Liver (tissue), 9 donors: Measurements from ENCODE around the gene RAG2. TPM values are rescaled to one million over a fixed set of nuclear protein-coding genes. Genes with fewer than 3 reads are reported as not detected.

ENCODE experiments used
- DNase-seq: peaks from one replicate; pipeline ENCODE4 v3.0.0-alpha.2; 2017; ENCODE audit warnings: low spot score
- H3K27ac ChIP-seq, 2 donors: one replicate each; pipeline ENCODE4 v1.7.0; 2013; ENCODE audit warnings: inconsistent platforms in 2 of 2, low read length in 2 of 2, control low read depth in 1 of 2, low read depth in 1 of 2, mild to moderate bottlenecking in 1 of 2
- H3K27me3 ChIP-seq, 4 donors: one replicate each; pipeline versions ENCODE4 v1.6.1 to v1.7.0; 2013; ENCODE audit warnings: low read length in 3 of 4, inconsistent platforms in 1 of 4, mild to moderate bottlenecking in 1 of 4, moderate library complexity in 1 of 4; ENCODE audit not compliant: control insufficient read depth in 4 of 4, insufficient read depth in 4 of 4
- H3K36me3 ChIP-seq, 4 donors: one replicate each; pipeline versions ENCODE4 v1.6.1 to v1.7.0; 2013; ENCODE audit warnings: low read length in 3 of 4, mild to moderate bottlenecking in 3 of 4, low read depth in 1 of 4, moderate library complexity in 1 of 4; ENCODE audit not compliant: control insufficient read depth in 4 of 4, insufficient read depth in 3 of 4
- H3K4me1 ChIP-seq, 4 donors: one replicate each; pipeline versions ENCODE4 v1.6.1 to v1.7.0; 2013; ENCODE audit warnings: low read length in 3 of 4, mild to moderate bottlenecking in 3 of 4, moderate library complexity in 1 of 4; ENCODE audit not compliant: control insufficient read depth in 4 of 4, insufficient read depth in 4 of 4
- H3K4me3 ChIP-seq, 3 donors: one replicate each; pipeline versions ENCODE4 v1.6.1 to v1.7.0; 2013; ENCODE audit warnings: low read length in 3 of 3, control low read depth in 1 of 3, low read depth in 1 of 3, mild to moderate bottlenecking in 1 of 3
- H3K9ac ChIP-seq, 2 donors: one replicate each; pipeline ENCODE4 v1.7.0; 2013; ENCODE audit warnings: low read length in 2 of 2, mild to moderate bottlenecking in 2 of 2, moderate library complexity in 2 of 2, control low read depth in 1 of 2, low read depth in 1 of 2
- H3K9me3 ChIP-seq, 4 donors: one replicate each; pipeline versions ENCODE4 v1.6.1 to v1.7.0; 2013; ENCODE audit warnings: low read length in 3 of 4; ENCODE audit not compliant: control insufficient read depth in 4 of 4
- ATF3 ChIP-seq: IDR thresholded peaks from 2 replicates; pipeline ENCODE4 v1.6.1; 2016; ENCODE audit warnings: antibody characterized with exemption
- EGR1 ChIP-seq, 2 donors: IDR thresholded peaks; 2 replicates each; pipeline ENCODE4 v1.6.1; 2016 to 2018; ENCODE audit warnings: antibody characterized with exemption in 2 of 2, low read depth in 2 of 2
- FOXA1 ChIP-seq: IDR thresholded peaks from 2 replicates; pipeline ENCODE4 v1.6.1; 2016; ENCODE audit warnings: antibody characterized with exemption
- FOXA2 ChIP-seq: IDR thresholded peaks from 2 replicates; pipeline ENCODE4 v1.6.1; 2016; ENCODE audit warnings: antibody characterized with exemption
- GABPA ChIP-seq, 2 donors: IDR thresholded peaks in 1 of 2; conservative IDR thresholded peaks in 1 of 2; 2 replicates each; pipeline ENCODE4 v1.6.1; 2016; ENCODE audit warnings: antibody characterized with exemption in 2 of 2, mild to moderate bottlenecking in 1 of 2, moderate library complexity in 1 of 2
- HNF4A ChIP-seq, 2 donors: conservative IDR thresholded peaks; 2 replicates each; pipeline ENCODE4 v1.6.1; 2016; ENCODE audit warnings: antibody characterized with exemption in 2 of 2, mild to moderate bottlenecking in 2 of 2
- HNF4G ChIP-seq: IDR thresholded peaks from 2 replicates; pipeline ENCODE4 v1.6.1; 2016; ENCODE audit warnings: antibody characterized with exemption
- JUND ChIP-seq, 2 donors: IDR thresholded peaks; 2 replicates each; pipeline ENCODE4 v1.6.1; 2016; ENCODE audit warnings: antibody characterized with exemption in 2 of 2
- RAD21 ChIP-seq, 2 donors: IDR thresholded peaks; 2 replicates each; pipeline ENCODE4 v1.6.1; 2016; ENCODE audit warnings: antibody characterized with exemption in 2 of 2, mild to moderate bottlenecking in 2 of 2
- RXRA ChIP-seq, 2 donors: IDR thresholded peaks; 2 replicates each; pipeline ENCODE4 v1.6.1; 2017 to 2018; ENCODE audit warnings: antibody characterized with exemption in 2 of 2, mild to moderate bottlenecking in 1 of 2
- SP1 ChIP-seq: IDR thresholded peaks from 2 replicates; pipeline ENCODE4 v1.6.1; 2018; ENCODE audit warnings: antibody characterized with exemption, mild to moderate bottlenecking
- TAF1 ChIP-seq: conservative IDR thresholded peaks from 2 replicates; pipeline ENCODE4 v1.6.1; 2016; ENCODE audit warnings: antibody characterized with exemption, mild to moderate bottlenecking
- YY1 ChIP-seq: IDR thresholded peaks from 2 replicates; pipeline ENCODE4 v1.6.1; 2016; ENCODE audit warnings: antibody characterized with exemption, mild to moderate bottlenecking
- ZBTB33 ChIP-seq: IDR thresholded peaks from 2 replicates; pipeline ENCODE4 v1.6.1; 2016; ENCODE audit warnings: antibody characterized with exemption
- WGBS: extraction: QIAGEN DNeasy Blood & Tissue Kit; methylation state at CpG from one replicate; pipeline ENCODE4 v1.1.7; 2013; 5-methylcytosine and 5-hydroxymethylcytosine counted together
- polyA plus RNA-seq, 2 donors: library from polyadenylated mRNA; stranded (reverse) in 1 of 2; unstranded in 1 of 2; fragments of 200-250 nt in 1 of 2; fragments of >200 nt in 1 of 2; fragmentation: Nextera tagmentation in 1 of 2; extraction: Ambion mirVana in 1 of 2; gene quantifications; one replicate each; pipeline versions ENCODE4 v1.2.1 to v1.2.3, GENCODE V29; 2013 to 2015
- total RNA-seq, 2 donors: library from RNA; depleted of rRNA; stranded (reverse); fragments of >200 nt; gene quantifications; one replicate each; pipeline ENCODE4 v1.2.3, GENCODE V29; 2014
- TF ChIP-seq, protein P1 (sequence below): fragments of 150-350 bp; IDR thresholded peaks from 2 replicates; pipeline ENCODE4 v1.5.1; 2017; ENCODE audit warnings: improper control_type of control experiment, low read depth, low read length; ENCODE audit not compliant: missing input control
- TF ChIP-seq, protein P2 (sequence below): IDR thresholded peaks from 2 replicates; pipeline ENCODE4 v1.6.1; 2016; ENCODE audit warnings: antibody characterized with exemption
- TF ChIP-seq, protein P3 (sequence below): IDR thresholded peaks from 2 replicates; pipeline ENCODE4 v1.6.1; 2016; ENCODE audit warnings: antibody characterized with exemption, mild to moderate bottlenecking
- donor health status: healthy.
- donor health status: healthy.
- donor health status: healthy.
- donor health status: healthy.
- donor health status: healthy.

The RAG2 gene
- total and polyA plus RNA-seq, 4 donors, result 2.0 TPM; not detected in 3

GRCh38 chr11:36601155-36601554 is 3.1 kb upstream of the RAG2 start:
- H3K9ac ChIP-seq, result no peak overlapping the region
- no peaks in the 10 kb centered on the region for H3K27me3 ChIP-seq
- H3K4me3 ChIP-seq, result no peak overlapping the region
- no peaks in the 10 kb centered on the region for H3K4me1 ChIP-seq
- TF ChIP-seq EGR1 (IDR thresholded peaks at IDR 0.05; ENCODE audit: low read depth in 2 of 2) (no peak), FOXA2 (no peak), GABPA (IDR thresholded peaks at IDR 0.05 in 1 of 2, conservative IDR thresholded peaks at IDR 0.05 in 1 of 2) (no peak), ATF3 (no peak), ZBTB33 (no peak), RAD21 (IDR thresholded peaks at IDR 0.05) (no peak)
- TF ChIP-seq, protein P1, sequence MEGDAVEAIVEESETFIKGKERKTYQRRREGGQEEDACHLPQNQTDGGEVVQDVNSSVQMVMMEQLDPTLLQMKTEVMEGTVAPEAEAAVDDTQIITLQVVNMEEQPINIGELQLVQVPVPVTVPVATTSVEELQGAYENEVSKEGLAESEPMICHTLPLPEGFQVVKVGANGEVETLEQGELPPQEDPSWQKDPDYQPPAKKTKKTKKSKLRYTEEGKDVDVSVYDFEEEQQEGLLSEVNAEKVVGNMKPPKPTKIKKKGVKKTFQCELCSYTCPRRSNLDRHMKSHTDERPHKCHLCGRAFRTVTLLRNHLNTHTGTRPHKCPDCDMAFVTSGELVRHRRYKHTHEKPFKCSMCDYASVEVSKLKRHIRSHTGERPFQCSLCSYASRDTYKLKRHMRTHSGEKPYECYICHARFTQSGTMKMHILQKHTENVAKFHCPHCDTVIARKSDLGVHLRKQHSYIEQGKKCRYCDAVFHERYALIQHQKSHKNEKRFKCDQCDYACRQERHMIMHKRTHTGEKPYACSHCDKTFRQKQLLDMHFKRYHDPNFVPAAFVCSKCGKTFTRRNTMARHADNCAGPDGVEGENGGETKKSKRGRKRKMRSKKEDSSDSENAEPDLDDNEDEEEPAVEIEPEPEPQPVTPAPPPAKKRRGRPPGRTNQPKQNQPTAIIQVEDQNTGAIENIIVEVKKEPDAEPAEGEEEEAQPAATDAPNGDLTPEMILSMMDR, result no peak
- H3K9me3 ChIP-seq, result no peaks in the 10 kb centered on the region
- no peak overlapping the region for H3K27ac ChIP-seq
- no peaks in the 10 kb centered on the region for H3K36me3 ChIP-seq
- no peak for DNase-seq
- WGBS, result 81% methylated on average over 2 of the region's 2 CpGs

DNA sequence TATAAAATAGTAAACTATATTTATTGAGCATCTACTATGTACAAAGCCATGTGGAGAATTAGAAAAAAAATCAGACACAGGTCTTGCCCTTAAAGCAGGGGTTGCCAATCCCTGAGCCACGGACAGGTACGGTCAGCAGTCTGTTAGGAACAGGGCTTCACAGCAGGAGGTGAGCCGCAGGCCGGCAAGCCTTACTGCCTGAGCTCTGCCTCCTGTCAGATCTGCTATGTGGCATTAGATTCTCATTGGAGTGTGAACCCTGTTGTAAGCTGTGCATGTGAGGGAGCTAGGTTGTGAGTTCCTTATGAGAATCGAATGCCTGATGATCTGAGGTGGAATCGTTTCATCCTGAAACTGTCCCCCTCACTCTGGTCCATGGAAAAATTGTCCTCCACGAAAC is 2.1 kb upstream of the RAG2 start:
- Histone ChIP-seq H3K36me3 (no peaks in the 10 kb centered on the region), H3K4me1 (peaks cover 1 to 3% (median 3%) of the 10 kb centered on the region in 4 donors), H3K27me3 (no peaks in the 10 kb centered on the region), H3K9me3 (no peaks in the 10 kb centered on the region), H3K27ac (no peak overlapping the region), H3K4me3 (no peak overlapping the region), H3K9ac (no peak overlapping the region)
- WGBS, result 94% methylated on average over 7 of the region's 7 CpGs
- TF ChIP-seq HNF4A (conservative IDR thresholded peaks at IDR 0.05) (no peak), JUND (IDR thresholded peaks at IDR 0.05) (no peak), TAF1 (no peak), RAD21 (IDR thresholded peaks at IDR 0.05) (no peak), HNF4G (no peak), ATF3 (no peak), EGR1 (IDR thresholded peaks at IDR 0.05; ENCODE audit: low read depth in 2 of 2) (no peak), FOXA2 (no peak), SP1 (no peak), RXRA (IDR thresholded peaks at IDR 0.05) (no peak), FOXA1 (no peak), ZBTB33 (no peak), YY1 (no peak)
- TF ChIP-seq, protein P2, sequence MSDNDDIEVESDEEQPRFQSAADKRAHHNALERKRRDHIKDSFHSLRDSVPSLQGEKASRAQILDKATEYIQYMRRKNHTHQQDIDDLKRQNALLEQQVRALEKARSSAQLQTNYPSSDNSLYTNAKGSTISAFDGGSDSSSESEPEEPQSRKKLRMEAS, result no peak
- TF ChIP-seq, protein P1, result no peak
- TF ChIP-seq, protein P3, sequence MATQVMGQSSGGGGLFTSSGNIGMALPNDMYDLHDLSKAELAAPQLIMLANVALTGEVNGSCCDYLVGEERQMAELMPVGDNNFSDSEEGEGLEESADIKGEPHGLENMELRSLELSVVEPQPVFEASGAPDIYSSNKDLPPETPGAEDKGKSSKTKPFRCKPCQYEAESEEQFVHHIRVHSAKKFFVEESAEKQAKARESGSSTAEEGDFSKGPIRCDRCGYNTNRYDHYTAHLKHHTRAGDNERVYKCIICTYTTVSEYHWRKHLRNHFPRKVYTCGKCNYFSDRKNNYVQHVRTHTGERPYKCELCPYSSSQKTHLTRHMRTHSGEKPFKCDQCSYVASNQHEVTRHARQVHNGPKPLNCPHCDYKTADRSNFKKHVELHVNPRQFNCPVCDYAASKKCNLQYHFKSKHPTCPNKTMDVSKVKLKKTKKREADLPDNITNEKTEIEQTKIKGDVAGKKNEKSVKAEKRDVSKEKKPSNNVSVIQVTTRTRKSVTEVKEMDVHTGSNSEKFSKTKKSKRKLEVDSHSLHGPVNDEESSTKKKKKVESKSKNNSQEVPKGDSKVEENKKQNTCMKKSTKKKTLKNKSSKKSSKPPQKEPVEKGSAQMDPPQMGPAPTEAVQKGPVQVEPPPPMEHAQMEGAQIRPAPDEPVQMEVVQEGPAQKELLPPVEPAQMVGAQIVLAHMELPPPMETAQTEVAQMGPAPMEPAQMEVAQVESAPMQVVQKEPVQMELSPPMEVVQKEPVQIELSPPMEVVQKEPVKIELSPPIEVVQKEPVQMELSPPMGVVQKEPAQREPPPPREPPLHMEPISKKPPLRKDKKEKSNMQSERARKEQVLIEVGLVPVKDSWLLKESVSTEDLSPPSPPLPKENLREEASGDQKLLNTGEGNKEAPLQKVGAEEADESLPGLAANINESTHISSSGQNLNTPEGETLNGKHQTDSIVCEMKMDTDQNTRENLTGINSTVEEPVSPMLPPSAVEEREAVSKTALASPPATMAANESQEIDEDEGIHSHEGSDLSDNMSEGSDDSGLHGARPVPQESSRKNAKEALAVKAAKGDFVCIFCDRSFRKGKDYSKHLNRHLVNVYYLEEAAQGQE, result no peak
- no peak for DNase-seq
